Left hindlimb (tissue), 1 donor: ENCODE data around the gene PLEKHG2.

Experiments used
- DNase-seq: peaks from one replicate; pipeline ENCODE4 v3.0.0-alpha.2; 2018

The PLEKHG2 gene

GRCh38 chr19:39384839-39385568 lies 27.5 kb upstream of the PLEKHG2 start:
- DNase-seq, result peak; percentile 29

- DNase-seq, result no peak
Measured at GRCh38 chr19:39385629-39386411, 26.6 kb upstream of the PLEKHG2 start.

GRCh38 chr19:39386557-39386956 lies 25.9 kb upstream of the PLEKHG2 start:
- DNase-seq, result no peak

GRCh38 chr19:39388657-39389056 lies 23.8 kb upstream of the PLEKHG2 start:
- no peak for DNase-seq

- no peak for DNase-seq
Measured at GRCh38 chr19:39389631-39390414, 22.6 kb upstream of the PLEKHG2 start.

- DNase-seq, result no peak
Measured at GRCh38 chr19:39390451-39390750, 22.1 kb upstream of the PLEKHG2 start.

- peak; percentile 99 for DNase-seq
Measured at GRCh38 chr19:39390751-39391437, 21.6 kb upstream of the PLEKHG2 start, which contains the start of the genes MED29 and PAF1. TSS of gene MED29 (plus strand) at chr19:39391378. CDS start at chr19:39391423, 45 bp downstream. TSS of gene PAF1 (minus strand) at chr19:39391106. CDS start at chr19:39390864, 242 bp downstream.

- peak; percentile 88 for DNase-seq
Measured at GRCh38 chr19:39397360-39398296, 14.8 kb upstream of the PLEKHG2 start.

- no peak for DNase-seq
Measured at GRCh38 chr19:39398297-39398864, 14.1 kb upstream of the PLEKHG2 start.

- no peak for DNase-seq
Measured at GRCh38 chr19:39399668-39400050, 12.8 kb upstream of the PLEKHG2 start.

- no peak for DNase-seq
Measured at GRCh38 chr19:39400061-39400460, 12.4 kb upstream of the PLEKHG2 start.

GRCh38 chr19:39401070-39401548 lies 11.4 kb upstream of the PLEKHG2 start:
- no peak for DNase-seq

- no peak for DNase-seq
Measured at GRCh38 chr19:39401549-39402345, 10.7 kb upstream of the PLEKHG2 start.

GRCh38 chr19:39402346-39403300 lies 9.8 kb upstream of the PLEKHG2 start:
- DNase-seq, result peak; percentile 95

- peak; percentile 98 for DNase-seq
Measured at GRCh38 chr19:39403331-39404312, 8.8 kb upstream of the PLEKHG2 start.

- DNase-seq, result no peak
Measured at GRCh38 chr19:39405261-39405957, 7.1 kb upstream of the PLEKHG2 start.
